Subcutaneous adipose tissue (tissue), 4 donors: ENCODE measurements around the gene GPRASP2. TPM values are rescaled to one million over a fixed set of nuclear protein-coding genes. Genes with fewer than 3 reads are reported as not detected.

Source experiments
- CTCF ChIP-seq: fragments of 450-650 bp; IDR thresholded peaks from one replicate; pipeline ENCODE4 v1.5.1; 2016; ENCODE audit warnings: low read depth, mild to moderate bottlenecking, control low read depth, antibody characterized with exemption, moderate library complexity
- total RNA-seq, 4 donors: library from RNA; depleted of rRNA; stranded (reverse); fragments of >200 nt; gene quantifications; one replicate each; pipeline ENCODE4 v1.1.0, GENCODE V29; 2016

GPRASP2 gene
- total RNA-seq, 4 donors from 2014 or later, result 1.8 to 6.8 (median 5.8) TPM

GRCh38 chrX:102727761-102728160 is 15.5 kb downstream of the GPRASP2 start:
- no peak for TF ChIP-seq CTCF

GRCh38 chrX:102728646-102729045 is 16.4 kb downstream of the GPRASP2 start:
- no peak for TF ChIP-seq CTCF

DNA sequence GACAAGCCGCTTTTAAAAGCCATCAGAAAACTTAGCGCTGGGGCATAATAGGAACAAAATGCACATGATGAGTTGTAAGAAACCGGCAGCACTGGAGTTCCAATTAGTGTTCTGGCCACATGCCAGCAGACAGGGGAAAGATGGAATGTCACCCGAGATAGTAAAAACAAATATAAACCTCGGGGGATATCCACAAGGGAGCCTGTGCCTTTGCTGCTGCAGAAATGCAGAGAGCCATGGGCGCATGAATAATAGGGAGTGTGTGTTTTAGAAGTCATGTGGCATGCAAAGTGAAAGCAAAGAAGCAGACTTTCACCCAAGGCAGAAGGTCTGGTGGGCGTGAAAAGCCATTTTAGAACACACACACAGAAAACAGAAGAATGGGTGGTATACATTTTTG is 27.4 kb downstream of the GPRASP2 start:
- TF ChIP-seq CTCF, result no peak

DNA sequence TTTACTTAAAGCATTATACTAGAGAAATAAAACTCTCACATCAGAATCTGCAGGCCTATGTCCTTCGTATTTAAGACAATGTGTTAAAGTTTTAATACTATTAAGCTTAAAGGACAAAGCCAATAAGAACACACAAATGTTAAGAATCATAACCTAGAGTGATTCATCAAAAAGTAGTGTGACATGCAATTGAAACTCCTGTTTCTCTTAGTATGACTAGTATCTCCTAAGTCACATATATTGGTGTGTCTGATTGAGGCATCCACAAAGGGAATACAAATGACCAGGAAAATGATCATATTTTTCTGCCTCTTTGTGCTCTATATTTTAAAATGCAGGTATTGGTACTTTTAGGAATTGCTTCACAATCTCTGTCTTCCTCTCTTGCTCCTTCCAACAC is 32.1 kb downstream of the GPRASP2 start:
- TF ChIP-seq CTCF, result no peak

DNA sequence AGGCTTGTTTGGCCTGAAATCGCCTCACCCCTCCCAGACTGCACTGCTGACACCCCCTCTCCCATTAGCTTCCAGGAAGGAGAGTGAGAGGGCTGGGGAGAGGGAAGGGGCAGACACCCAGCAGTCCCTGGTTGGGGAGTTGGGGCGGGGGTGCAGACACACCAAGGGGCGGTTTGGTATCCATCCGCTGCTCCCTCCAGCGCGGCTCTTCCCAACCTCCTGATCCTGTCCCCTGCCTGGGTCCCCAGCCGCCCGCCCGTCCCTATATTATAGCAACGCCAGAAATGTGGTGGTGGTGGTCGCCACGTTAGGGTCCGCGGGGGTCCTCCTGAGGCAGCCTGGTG is 33.2 kb downstream of the GPRASP2 start:
- no peak for TF ChIP-seq CTCF

GRCh38 chrX:102745857-102746584 is 33.8 kb downstream of the GPRASP2 start:
- no peak for TF ChIP-seq CTCF

DNA sequence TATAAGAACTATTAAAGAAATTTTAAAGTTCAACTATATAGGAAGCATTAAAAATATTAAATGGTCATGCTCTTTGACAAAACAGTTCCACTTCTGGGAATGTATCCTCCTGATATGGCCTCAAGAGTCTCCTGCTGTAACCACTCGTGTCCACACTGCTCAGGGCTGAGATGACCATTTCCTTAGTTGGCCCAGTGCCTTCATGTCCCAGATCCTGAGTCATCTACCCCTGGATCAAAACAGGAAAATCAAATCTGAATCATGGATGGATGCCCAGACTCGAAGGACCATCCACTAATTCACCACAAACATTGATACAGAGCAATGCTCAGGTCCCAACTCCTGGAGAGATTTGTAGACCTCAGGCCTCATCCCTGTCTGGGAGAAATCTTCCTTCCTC is 53.0 kb downstream of the GPRASP2 start:
- no peak for TF ChIP-seq CTCF
